MM.1S (cell line): ENCODE data around the gene FAM9A.

Experiments
- EZH2phosphoT487 ChIP-seq: fragments of 300-600 bp; sonication (generic); IDR thresholded peaks from 2 replicates; pipeline ENCODE4 v1.6.1; 2018; ENCODE audit warnings: antibody characterized with exemption, low read length
- TF ChIP-seq, protein P1 (sequence below): fragments of 300-600 bp; sonication (generic); IDR thresholded peaks from 2 replicates; pipeline ENCODE4 v1.5.1; 2016; ENCODE audit warnings: antibody characterized with exemption, low read length, mixed read lengths

DNA sequence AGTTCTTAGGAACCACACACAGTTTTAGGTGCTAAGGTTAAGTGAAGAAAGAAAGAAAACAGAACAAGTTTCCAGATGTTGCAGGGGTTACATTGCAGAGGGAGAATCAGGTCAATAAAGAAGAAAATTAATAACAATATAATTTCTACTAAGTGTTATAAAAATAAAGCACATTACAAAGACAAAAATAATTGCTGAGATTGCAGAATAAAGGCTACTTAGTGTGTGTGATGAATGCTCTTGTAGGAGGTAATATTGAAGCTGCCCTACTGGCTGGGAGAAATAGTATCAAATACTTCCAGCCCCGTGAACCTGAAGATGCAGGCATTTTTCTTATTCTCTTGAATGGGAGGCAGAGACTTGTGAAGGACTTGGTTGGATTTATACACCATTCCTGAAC, 33.2 kb upstream of the FAM9A start:
- no peak for TF ChIP-seq EZH2phosphoT487
- TF ChIP-seq, protein P1, sequence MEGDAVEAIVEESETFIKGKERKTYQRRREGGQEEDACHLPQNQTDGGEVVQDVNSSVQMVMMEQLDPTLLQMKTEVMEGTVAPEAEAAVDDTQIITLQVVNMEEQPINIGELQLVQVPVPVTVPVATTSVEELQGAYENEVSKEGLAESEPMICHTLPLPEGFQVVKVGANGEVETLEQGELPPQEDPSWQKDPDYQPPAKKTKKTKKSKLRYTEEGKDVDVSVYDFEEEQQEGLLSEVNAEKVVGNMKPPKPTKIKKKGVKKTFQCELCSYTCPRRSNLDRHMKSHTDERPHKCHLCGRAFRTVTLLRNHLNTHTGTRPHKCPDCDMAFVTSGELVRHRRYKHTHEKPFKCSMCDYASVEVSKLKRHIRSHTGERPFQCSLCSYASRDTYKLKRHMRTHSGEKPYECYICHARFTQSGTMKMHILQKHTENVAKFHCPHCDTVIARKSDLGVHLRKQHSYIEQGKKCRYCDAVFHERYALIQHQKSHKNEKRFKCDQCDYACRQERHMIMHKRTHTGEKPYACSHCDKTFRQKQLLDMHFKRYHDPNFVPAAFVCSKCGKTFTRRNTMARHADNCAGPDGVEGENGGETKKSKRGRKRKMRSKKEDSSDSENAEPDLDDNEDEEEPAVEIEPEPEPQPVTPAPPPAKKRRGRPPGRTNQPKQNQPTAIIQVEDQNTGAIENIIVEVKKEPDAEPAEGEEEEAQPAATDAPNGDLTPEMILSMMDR, result no peak
